Measurements from ENCODE around the gene TUBB3.

DNA sequence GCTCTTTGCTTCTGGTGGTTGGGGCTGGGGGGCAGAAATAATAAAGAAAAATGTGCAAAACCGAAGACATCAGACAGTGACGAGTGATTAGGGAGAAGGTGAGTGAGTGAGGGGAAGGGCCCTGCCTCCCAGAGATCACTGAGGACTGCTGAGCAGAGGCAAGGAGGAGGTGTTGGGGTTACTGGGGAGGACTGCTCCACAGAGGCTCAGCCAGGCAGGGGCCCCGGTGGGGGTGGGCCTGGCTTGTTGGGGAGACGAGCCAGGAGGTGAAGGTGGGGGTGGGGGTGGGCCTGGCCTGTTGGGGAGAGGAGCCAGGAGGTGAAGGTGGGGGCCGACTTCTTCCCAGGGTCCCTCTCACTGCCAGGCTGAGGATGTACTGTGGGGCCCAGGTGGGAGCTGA lies 23.4 kb downstream of the TUBB3 start:
- no peak for TF ChIP-seq POLR2A (IDR thresholded peaks at IDR 0.05)
- TF ChIP-seq, protein P1, sequence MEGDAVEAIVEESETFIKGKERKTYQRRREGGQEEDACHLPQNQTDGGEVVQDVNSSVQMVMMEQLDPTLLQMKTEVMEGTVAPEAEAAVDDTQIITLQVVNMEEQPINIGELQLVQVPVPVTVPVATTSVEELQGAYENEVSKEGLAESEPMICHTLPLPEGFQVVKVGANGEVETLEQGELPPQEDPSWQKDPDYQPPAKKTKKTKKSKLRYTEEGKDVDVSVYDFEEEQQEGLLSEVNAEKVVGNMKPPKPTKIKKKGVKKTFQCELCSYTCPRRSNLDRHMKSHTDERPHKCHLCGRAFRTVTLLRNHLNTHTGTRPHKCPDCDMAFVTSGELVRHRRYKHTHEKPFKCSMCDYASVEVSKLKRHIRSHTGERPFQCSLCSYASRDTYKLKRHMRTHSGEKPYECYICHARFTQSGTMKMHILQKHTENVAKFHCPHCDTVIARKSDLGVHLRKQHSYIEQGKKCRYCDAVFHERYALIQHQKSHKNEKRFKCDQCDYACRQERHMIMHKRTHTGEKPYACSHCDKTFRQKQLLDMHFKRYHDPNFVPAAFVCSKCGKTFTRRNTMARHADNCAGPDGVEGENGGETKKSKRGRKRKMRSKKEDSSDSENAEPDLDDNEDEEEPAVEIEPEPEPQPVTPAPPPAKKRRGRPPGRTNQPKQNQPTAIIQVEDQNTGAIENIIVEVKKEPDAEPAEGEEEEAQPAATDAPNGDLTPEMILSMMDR (IDR thresholded peaks at IDR 0.05): no peak
- no peak for TF ChIP-seq POLR2AphosphoS5 (IDR thresholded peaks at IDR 0.05)
- TF ChIP-seq EP300 (IDR thresholded peaks at IDR 0.05): no peak

Measured in gastroesophageal sphincter (tissue), 3 donors.